Measurements from ENCODE around the gene RTL10.

The RTL10 gene

DNA sequence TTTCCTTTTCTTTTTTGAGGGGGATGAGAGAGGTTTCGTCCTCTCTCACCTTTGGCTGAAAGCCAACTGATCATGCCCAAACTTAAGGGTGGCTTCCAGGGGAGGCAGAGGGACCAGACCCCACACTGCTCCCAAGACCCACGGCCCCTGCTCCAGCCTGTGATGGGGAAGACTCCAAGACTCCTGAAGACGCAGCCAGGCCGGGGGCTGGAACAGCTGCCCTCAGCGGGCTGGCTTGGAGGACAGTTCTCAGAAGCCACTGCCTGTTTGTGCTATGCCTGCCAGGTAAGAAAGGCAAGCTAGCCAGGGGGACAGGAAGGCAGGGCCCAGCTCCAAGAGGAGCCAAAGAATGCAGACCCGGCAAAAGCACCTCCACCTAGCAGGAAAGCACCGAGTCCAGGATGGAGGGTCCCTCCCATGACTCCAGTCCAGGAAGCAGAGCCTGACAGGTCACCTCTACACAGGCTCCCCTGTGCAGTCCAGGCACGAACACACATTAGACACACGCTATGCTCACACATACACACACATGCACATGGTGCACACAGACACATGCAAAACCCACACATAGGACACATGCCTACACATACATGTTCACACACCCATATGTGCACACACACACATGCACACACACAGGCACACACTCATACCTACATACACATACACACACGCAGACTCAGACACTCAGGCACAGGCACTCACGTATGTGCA is 31.3 kb downstream of the RTL10 start:
- no peaks in the 10 kb centered on the region for H3K4me1 ChIP-seq (ENCODE audit: control insufficient read depth, low read length)
- H3K9me3 ChIP-seq (ENCODE audit: control insufficient read depth, insufficient read depth, low read length) = no peaks in the 10 kb centered on the region
- no peaks in the 10 kb centered on the region for H3F3A ChIP-seq (ENCODE audit: control insufficient read depth, insufficient read depth)
- 0 out of 2 replicates have a peak, but pooled peaks cover 3% of the 10 kb centered on the region for H3K79me2 ChIP-seq (ENCODE audit: control insufficient read depth, low read length)
- no peaks in the 10 kb centered on the region for H3K36me3 ChIP-seq (ENCODE audit: control insufficient read depth, low read length)
- H4K20me1 ChIP-seq (ENCODE audit: control insufficient read depth, insufficient read depth, low read depth, low read length) = no peaks in the 10 kb centered on the region
- no peaks in the 10 kb centered on the region for H3K9me2 ChIP-seq (replicated peaks; ENCODE audit: control insufficient read depth, low read length)
- H3K27me3 ChIP-seq (ENCODE audit: control insufficient read depth, low read length) = no peaks in the 10 kb centered on the region
- no peak overlapping the region for H3K27ac ChIP-seq (ENCODE audit: low read depth, low read length)
- no peak overlapping the region for H3K4me3 ChIP-seq (ENCODE audit: low read length)
- H3K4me2 ChIP-seq (ENCODE audit: low read length) = no peak overlapping the region
- TF ChIP-seq, protein P1, sequence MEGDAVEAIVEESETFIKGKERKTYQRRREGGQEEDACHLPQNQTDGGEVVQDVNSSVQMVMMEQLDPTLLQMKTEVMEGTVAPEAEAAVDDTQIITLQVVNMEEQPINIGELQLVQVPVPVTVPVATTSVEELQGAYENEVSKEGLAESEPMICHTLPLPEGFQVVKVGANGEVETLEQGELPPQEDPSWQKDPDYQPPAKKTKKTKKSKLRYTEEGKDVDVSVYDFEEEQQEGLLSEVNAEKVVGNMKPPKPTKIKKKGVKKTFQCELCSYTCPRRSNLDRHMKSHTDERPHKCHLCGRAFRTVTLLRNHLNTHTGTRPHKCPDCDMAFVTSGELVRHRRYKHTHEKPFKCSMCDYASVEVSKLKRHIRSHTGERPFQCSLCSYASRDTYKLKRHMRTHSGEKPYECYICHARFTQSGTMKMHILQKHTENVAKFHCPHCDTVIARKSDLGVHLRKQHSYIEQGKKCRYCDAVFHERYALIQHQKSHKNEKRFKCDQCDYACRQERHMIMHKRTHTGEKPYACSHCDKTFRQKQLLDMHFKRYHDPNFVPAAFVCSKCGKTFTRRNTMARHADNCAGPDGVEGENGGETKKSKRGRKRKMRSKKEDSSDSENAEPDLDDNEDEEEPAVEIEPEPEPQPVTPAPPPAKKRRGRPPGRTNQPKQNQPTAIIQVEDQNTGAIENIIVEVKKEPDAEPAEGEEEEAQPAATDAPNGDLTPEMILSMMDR (IDR thresholded peaks at IDR 0.05; ENCODE audit: low read depth, low read length, poor library complexity, severe bottlenecking) = no peak
- no peak for TF ChIP-seq EZH2phosphoT487 (IDR thresholded peaks at IDR 0.05; ENCODE audit: borderline replicate concordance, low read length)

GRCh38 chr22:19822301-19823117 is 32.2 kb downstream of the RTL10 start:
- Histone ChIP-seq H3K27ac (ENCODE audit: low read depth, low read length) (no peak overlapping the region), H3K79me2 (ENCODE audit: control insufficient read depth, low read length) (0 out of 2 replicates have a peak, but pooled peaks cover 3% of the 10 kb centered on the region), H3K36me3 (ENCODE audit: control insufficient read depth, low read length) (no peaks in the 10 kb centered on the region), H3K4me2 (ENCODE audit: low read length) (no peak overlapping the region), H3K27me3 (ENCODE audit: control insufficient read depth, low read length) (no peaks in the 10 kb centered on the region), H3K9me3 (ENCODE audit: control insufficient read depth, insufficient read depth, low read length) (no peaks in the 10 kb centered on the region), H3F3A (ENCODE audit: control insufficient read depth, insufficient read depth) (no peaks in the 10 kb centered on the region), H3K4me3 (ENCODE audit: low read length) (no peak overlapping the region), H3K4me1 (ENCODE audit: control insufficient read depth, low read length) (no peaks in the 10 kb centered on the region), H4K20me1 (ENCODE audit: control insufficient read depth, insufficient read depth, low read depth, low read length) (no peaks in the 10 kb centered on the region), H3K9me2 (replicated peaks; ENCODE audit: control insufficient read depth, low read length) (no peaks in the 10 kb centered on the region)
- TF ChIP-seq, protein P1 (IDR thresholded peaks at IDR 0.05; ENCODE audit: low read depth, low read length, poor library complexity, severe bottlenecking) = no peak
- TF ChIP-seq EZH2phosphoT487 (IDR thresholded peaks at IDR 0.05; ENCODE audit: borderline replicate concordance, low read length) = no peak

- Histone ChIP-seq H3K9me3 (ENCODE audit: control insufficient read depth, insufficient read depth, low read length) (no peaks in the 10 kb centered on the region), H3K4me3 (ENCODE audit: low read length) (no peak overlapping the region), H3K27ac (ENCODE audit: low read depth, low read length) (no peak overlapping the region), H3K4me2 (ENCODE audit: low read length) (no peak overlapping the region), H3F3A (ENCODE audit: control insufficient read depth, insufficient read depth) (no peaks in the 10 kb centered on the region), H4K20me1 (ENCODE audit: control insufficient read depth, insufficient read depth, low read depth, low read length) (no peaks in the 10 kb centered on the region), H3K36me3 (ENCODE audit: control insufficient read depth, low read length) (no peaks in the 10 kb centered on the region), H3K27me3 (ENCODE audit: control insufficient read depth, low read length) (no peaks in the 10 kb centered on the region), H3K9me2 (replicated peaks; ENCODE audit: control insufficient read depth, low read length) (no peaks in the 10 kb centered on the region), H3K4me1 (ENCODE audit: control insufficient read depth, low read length) (no peaks in the 10 kb centered on the region), H3K79me2 (ENCODE audit: control insufficient read depth, low read length) (0 out of 2 replicates have a peak, but pooled peaks cover 3% of the 10 kb centered on the region)
- TF ChIP-seq, protein P1 (IDR thresholded peaks at IDR 0.05; ENCODE audit: low read depth, low read length, poor library complexity, severe bottlenecking) = no peak
- TF ChIP-seq EZH2phosphoT487 (IDR thresholded peaks at IDR 0.05; ENCODE audit: borderline replicate concordance, low read length) = no peak
Measured at GRCh38 chr22:19821523-19822300, 33.0 kb downstream of the RTL10 start.
